Mammary microvascular endothelial cell (primary cell): ENCODE results near the gene ZNF680. TPM values are rescaled to one million over a fixed set of nuclear protein-coding genes. Genes with fewer than 3 reads are reported as not detected.

Experiments
- total RNA-seq: library from RNA; depleted of rRNA; stranded (reverse); fragments of >200 nt; gene quantifications from 2 replicates; pipeline ENCODE4 v1.2.3, GENCODE V29; 2015

The ZNF680 gene
- total RNA-seq: 3.7 and 6.1 TPM in 2 replicates

DNA sequence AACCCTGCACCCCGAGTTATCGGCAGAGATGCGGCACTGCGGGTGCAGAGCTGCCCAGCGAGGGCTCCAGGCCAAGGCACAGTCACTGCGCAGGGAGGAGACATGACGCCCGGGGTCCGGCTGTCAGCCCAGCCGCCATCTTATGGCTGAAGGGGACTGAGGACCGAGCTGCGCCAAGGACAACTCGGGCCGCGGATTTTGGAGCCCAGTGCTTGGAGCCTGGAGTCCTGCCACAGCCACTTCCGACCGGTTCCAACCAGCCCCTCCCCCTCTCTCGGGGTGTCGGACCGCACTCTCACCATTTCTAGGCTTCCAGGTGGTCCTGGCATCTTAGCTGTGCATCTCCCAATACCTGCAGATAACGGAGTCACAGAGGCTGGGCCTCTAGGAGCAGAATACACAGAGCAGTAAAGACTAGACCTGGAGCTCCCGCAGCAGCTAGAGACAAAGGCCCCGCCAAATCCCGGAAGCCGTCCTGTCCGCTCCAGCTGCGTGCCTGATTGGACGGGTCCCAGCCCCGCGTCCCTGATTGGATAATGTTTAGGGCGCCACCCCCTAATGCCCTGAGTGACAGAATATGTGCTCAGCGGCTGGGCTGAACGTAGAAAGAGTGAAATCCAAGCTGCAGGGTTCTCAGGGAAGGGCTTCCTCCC is at the start of gene ZNF680:
Gene ZNF680 (minus strand): TSS at position 446 of the 653 bp plus-strand sequence. CDS start 117 bp downstream, at position 329.

Other genes with a start within 250 kb of the ZNF680 start
- gene ZNF736, start 249.1 kb downstream of the ZNF680 start, total RNA-seq: 2.6 and 2.7 TPM in 2 replicates
- 1.9 and 2.1 TPM in 2 replicates for gene ZNF107, start 103.1 kb upstream of the ZNF680 start, total RNA-seq
- 2.3 and 2.8 TPM in 2 replicates for gene ZNF138, start 231.4 kb upstream of the ZNF680 start, total RNA-seq